Fibroblast of lung (primary cell): ENCODE data around the gene CASQ2. TPM values are rescaled to one million over a fixed set of nuclear protein-coding genes. Genes with fewer than 3 reads are reported as not detected.
A peak's percentile ranks its signal among the peaks of the same experiment; 100 is the strongest.

Experiments
- DNase-seq, 2 donors: peaks; one replicate each; pipeline versions ENCODE4 v3.0.0 to v3.0.0-alpha.2; 2010; ENCODE audit warnings: low read depth in 2 of 2
- H2AFZ ChIP-seq: 2 replicates; pipeline ENCODE4 v1.5.1; 2012; ENCODE audit warnings: low read length, control low read depth, inconsistent platforms
- H3K27ac ChIP-seq: 2 replicates; pipeline ENCODE4 v1.5.1; 2011; ENCODE audit warnings: low read length, control low read depth; ENCODE audit not compliant: insufficient read depth
- H3K27me3 ChIP-seq: 2 replicates; pipeline ENCODE4 v1.5.1; 2011; ENCODE audit warnings: mild to moderate bottlenecking, low read length; ENCODE audit not compliant: control insufficient read depth, insufficient read depth
- H3K36me3 ChIP-seq: 2 replicates; pipeline ENCODE4 v1.5.1; 2011; ENCODE audit warnings: low read length; ENCODE audit not compliant: control insufficient read depth, insufficient read depth
- H3K4me1 ChIP-seq: 2 replicates; pipeline ENCODE4 v1.5.1; 2011; ENCODE audit warnings: low read length; ENCODE audit not compliant: control insufficient read depth, insufficient read depth; ENCODE audit errors: extremely low read depth
- H3K4me2 ChIP-seq: 2 replicates; pipeline ENCODE4 v1.5.1; 2011; ENCODE audit warnings: low read length, control low read depth; ENCODE audit not compliant: insufficient read depth; ENCODE audit errors: extremely low read depth
- H3K4me3 ChIP-seq, 4 experiments: fragments of 200-600 bp in 1 of 4; sonication (generic) in 1 of 4; replicated peaks in 1 of 4; 2 replicates each; pipeline ENCODE4 v1.5.1; 2011 to 2016; ENCODE audit warnings: low read length in 4 of 4, low read depth in 3 of 4, mild to moderate bottlenecking in 3 of 4, control low read depth in 2 of 4, inconsistent platforms in 1 of 4, mixed read lengths in 1 of 4; ENCODE audit not compliant: insufficient read depth in 1 of 4; ENCODE audit errors: control extremely low read depth in 1 of 4
- H3K79me2 ChIP-seq: 2 replicates; pipeline ENCODE4 v1.5.1; 2012; ENCODE audit warnings: mild to moderate bottlenecking, low read length, inconsistent platforms; ENCODE audit not compliant: control insufficient read depth, insufficient read depth
- H3K9ac ChIP-seq: 2 replicates; pipeline ENCODE4 v1.5.1; 2011; ENCODE audit warnings: mild to moderate bottlenecking, low read length, control low read depth; ENCODE audit not compliant: insufficient read depth
- H3K9me3 ChIP-seq: 2 replicates; pipeline ENCODE4 v1.5.1; 2012; ENCODE audit warnings: low read depth, low read length; ENCODE audit not compliant: control insufficient read depth, insufficient read depth
- H4K20me1 ChIP-seq: 2 replicates; pipeline ENCODE4 v1.5.1; 2011; ENCODE audit warnings: low read length; ENCODE audit not compliant: control insufficient read depth, insufficient read depth; ENCODE audit errors: extremely low read depth
- CTCF ChIP-seq, 2 donors: IDR thresholded peaks in 1 of 2; conservative IDR thresholded peaks in 1 of 2; 1 replicate in 1 of 2; 2 replicates in 1 of 2; pipeline ENCODE4 v1.5.1; 2011 to 2012; ENCODE audit warnings: low read length in 2 of 2, control low read depth in 1 of 2, inconsistent platforms in 1 of 2, low read depth in 1 of 2, mild to moderate bottlenecking in 1 of 2
- EZH2 ChIP-seq: IDR thresholded peaks from 2 replicates; pipeline ENCODE4 v1.5.1; 2012; ENCODE audit warnings: low read length, control low read depth, mild to moderate bottlenecking; ENCODE audit errors: missing control alignments
- polyA plus RNA-seq, 2 donors: library from polyadenylated mRNA; depleted of rRNA in 1 of 2; stranded (reverse) in 1 of 2; unstranded in 1 of 2; fragments of >200 nt; gene quantifications; 2 replicates each; pipeline ENCODE4 v1.2.1, GENCODE V29; 2011 to 2012; ENCODE audit warnings: missing spikeins in 1 of 2
- total RNA-seq: library from RNA; depleted of rRNA; stranded (reverse); fragments of >200 nt; gene quantifications from 2 replicates; pipeline ENCODE4 v1.2.1, GENCODE V29; 2014

The CASQ2 gene
- total and polyA plus RNA-seq, 2 donors (not counting 1 experiment from before 2014, with no cell fraction given): 0.03 TPM; not detected in 1

- Histone ChIP-seq H4K20me1 (no peaks in the 10 kb centered on the region), H3K4me1 (peaks cover 6% of the 10 kb centered on the region), H3K4me2 (no peak overlapping the region), H3K79me2 (no peaks in the 10 kb centered on the region), H3K9me3 (no peaks in the 10 kb centered on the region), H3K36me3 (peaks cover 6% of the 10 kb centered on the region), H3K4me3 (no peak overlapping the region), H3K27ac (no peak overlapping the region), H3K27me3 (no peaks in the 10 kb centered on the region), H3K9ac (no peak overlapping the region), H2AFZ (no peak overlapping the region)
- no peak for TF ChIP-seq CTCF (conservative IDR thresholded peaks at IDR 0.05 in 1 of 2, IDR thresholded peaks at IDR 0.05 in 1 of 2; ENCODE audit: low read depth in 1 of 2, low read length in 2 of 2)
- no peak for DNase-seq
Observed at GRCh38 chr1:115655916-115656315, 112.6 kb downstream of the CASQ2 start.

GRCh38 chr1:115655306-115655663 lies 113.2 kb downstream of the CASQ2 start:
- Histone ChIP-seq H3K9me3 (no peaks in the 10 kb centered on the region), H3K27me3 (no peaks in the 10 kb centered on the region), H2AFZ (no peak overlapping the region), H3K4me2 (no peak overlapping the region), H3K4me1 (peaks cover 6% of the 10 kb centered on the region), H3K4me3 (no peak overlapping the region), H4K20me1 (no peaks in the 10 kb centered on the region), H3K9ac (no peak overlapping the region), H3K36me3 (peaks cover 6% of the 10 kb centered on the region), H3K27ac (no peak overlapping the region), H3K79me2 (no peaks in the 10 kb centered on the region)
- no peak for TF ChIP-seq EZH2
- TF ChIP-seq CTCF (conservative IDR thresholded peaks at IDR 0.05 in 1 of 2, IDR thresholded peaks at IDR 0.05 in 1 of 2; ENCODE audit: low read depth in 1 of 2, low read length in 2 of 2): no peak
- no peak for DNase-seq

DNA sequence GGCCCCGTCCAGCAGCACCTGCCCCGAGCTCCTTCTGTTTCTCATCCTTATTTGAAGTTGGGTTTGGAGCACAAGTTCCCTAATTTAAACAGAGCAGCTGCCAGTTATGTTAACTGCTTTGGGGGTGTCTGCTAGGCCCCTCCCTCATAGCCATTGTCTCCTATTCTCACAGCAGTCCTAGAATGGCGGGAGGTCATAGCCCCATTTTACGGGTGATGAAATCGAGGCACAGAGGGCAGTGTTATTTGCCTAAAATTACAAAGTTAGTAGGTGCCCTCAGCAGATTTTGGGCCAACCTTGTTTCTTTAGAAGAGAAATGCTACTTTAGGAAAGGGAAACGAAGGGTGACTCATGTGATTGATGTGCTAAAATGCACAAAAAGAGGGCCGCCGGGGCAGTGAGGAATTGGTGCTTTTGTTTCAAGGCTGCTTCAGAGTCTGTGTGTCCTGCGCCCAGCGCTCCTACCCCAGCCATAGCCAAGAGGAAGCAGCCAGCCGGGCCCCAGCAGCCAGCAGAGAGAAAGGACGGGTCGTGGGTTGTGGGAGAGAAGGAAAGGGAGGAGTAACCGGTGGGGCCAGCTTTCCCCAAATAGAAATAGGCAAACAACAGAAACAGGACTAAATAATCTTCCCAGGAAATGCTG lies 113.7 kb downstream of the CASQ2 start:
- Histone ChIP-seq H3K27ac (no peak overlapping the region), H3K79me2 (no peaks in the 10 kb centered on the region)

More for the DNA sequence above, 113.7 kb downstream of the CASQ2 start:
- peak; percentile 58 to 73 for DNase-seq
- Histone ChIP-seq H3K36me3 (peaks cover 6% of the 10 kb centered on the region), H3K4me3 (no peak overlapping the region), H3K4me2 (peak overlapping the region; percentile 2), H2AFZ (no peak overlapping the region), H3K4me1 (peaks cover 6% of the 10 kb centered on the region), H3K9ac (no peak overlapping the region), H3K27me3 (no peaks in the 10 kb centered on the region), H4K20me1 (no peaks in the 10 kb centered on the region), H3K9me3 (no peaks in the 10 kb centered on the region)
- TF ChIP-seq CTCF (conservative IDR thresholded peaks at IDR 0.05 in 1 of 2, IDR thresholded peaks at IDR 0.05 in 1 of 2; ENCODE audit: low read depth in 1 of 2, low read length in 2 of 2) (no peak), EZH2 (no peak)
